HG03342 (cell line): ENCODE data around the gene GSTO2.

Experiments used
- ATAC-seq: cut with Tn5 transposase; IDR thresholded peaks from one replicate; pipeline ENCODE4 v1.9.1; 2021; ENCODE audit warnings: mild to moderate bottlenecking, moderate library complexity; ENCODE audit not compliant: unreplicated experiment

The GSTO2 gene

GRCh38 chr10:104279550-104280259, 10.7 kb downstream of the GSTO2 start:
- no peak for ATAC-seq

GRCh38 chr10:104281694-104282093, 12.7 kb downstream of the GSTO2 start:
- no peak for ATAC-seq

DNA sequence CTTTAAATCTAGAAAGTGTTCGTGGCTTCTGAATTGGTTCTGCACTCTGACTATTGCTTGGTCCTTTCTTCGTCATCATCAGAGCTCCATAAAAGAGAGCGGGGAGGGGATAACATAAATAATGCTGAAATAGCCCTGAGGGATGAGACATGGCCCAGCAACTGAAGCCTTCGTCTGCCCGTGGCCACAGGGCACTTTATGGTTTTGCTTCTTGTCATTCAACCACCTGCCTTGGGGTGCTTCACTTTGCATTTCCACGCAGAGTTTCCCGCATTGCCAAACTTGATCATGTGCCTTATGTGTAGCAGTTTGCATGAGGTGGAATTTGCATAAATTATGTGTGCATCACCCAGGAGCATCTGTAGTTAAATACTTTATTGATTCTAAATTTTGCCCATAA, 15.9 kb downstream of the GSTO2 start:
- ATAC-seq: no peak

DNA sequence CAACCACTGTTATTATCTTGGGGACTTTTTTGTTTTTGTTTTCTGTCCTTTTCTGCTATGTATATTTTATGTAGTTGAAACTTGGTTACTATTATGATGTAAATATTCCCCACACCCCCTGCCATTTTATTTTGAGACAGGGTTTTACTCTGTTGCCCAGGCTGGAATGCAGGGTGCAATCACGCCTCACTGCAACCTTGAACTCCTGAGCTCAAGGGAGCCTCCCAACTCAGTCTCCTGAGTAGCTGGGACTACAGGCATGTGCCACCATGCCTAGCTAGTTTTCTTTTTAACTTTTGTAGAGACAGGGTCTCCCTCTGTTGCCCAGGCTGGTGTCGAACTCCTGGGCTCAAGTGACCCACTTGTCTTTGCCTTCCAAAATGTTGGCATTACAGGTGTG, 18.0 kb downstream of the GSTO2 start:
- ATAC-seq: no peak

DNA sequence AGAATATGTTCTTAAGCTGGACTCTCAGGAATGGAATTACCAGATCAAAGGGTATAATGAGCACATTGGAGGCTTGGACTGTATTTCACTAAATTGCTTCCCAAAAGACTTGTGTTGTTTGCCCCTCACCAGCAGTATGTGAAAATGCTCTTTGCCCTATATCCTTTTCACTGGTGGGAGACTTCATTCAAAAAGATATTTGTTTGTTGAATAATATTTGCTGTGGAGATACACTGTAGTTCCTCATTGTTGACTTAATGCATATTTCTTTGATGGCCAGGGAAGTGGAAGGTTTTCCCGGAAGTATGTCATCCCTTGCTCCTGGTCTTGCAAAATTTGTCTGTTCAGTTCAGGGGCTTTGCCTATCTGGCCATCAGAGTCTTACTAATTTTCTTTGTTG, 19.4 kb downstream of the GSTO2 start:
- ATAC-seq: no peak

DNA sequence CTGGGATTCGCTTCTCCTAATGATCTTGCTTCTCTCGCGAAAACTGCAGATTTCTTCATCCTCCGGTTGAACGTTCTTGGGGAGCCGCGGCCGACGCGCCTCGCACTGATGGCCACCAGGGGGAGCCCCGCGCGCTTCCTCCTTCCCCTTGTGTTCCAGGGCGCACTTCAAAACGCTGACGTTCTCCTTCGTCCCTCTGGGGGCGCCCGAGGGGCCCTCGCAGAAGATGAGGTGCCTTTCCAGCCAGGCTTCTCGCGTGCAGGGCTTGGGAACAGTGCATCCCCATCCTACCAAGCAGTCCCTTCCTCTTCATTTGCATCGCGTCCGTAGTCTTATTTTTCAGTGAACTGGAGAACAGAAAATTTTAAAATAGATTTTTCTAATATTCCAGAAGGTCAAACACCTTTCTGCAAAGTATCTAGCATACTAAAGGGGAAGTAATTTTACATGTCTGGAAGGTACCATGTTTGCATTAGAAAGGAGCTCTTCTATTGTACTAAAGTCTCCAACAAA, 22.5 kb downstream of the GSTO2 start:
- ATAC-seq: peak; percentile 98

- ATAC-seq: no peak
Observed at GRCh38 chr10:104293011-104293410, 24.0 kb downstream of the GSTO2 start.

DNA sequence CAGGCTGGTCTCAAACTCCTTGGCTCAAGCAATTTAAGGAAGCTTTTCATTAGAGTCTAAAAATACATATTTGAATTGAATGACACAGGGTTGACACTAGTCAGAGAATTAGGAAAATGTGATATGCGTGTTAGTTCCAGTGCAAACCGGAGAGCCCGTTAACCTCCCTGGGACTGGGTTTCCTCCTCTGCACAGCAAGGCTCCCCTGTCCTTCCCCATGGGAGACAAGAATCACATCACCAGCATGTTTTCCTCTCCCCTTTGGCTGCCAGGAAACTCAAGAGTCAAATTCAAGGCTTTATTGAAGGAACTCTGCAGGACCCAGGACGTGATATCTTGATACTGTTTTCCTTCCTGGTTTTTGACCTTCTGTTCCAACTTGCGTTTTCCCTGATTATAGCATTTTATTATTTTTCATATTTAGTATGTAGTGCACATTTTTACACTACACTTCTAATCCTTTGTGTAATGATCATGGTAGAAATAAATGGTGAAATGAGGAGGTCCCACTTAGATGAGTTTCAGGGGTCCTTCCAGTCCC, 24.9 kb downstream of the GSTO2 start:
- no peak for ATAC-seq

- ATAC-seq: no peak
Observed at GRCh38 chr10:104296687-104297436, 27.9 kb downstream of the GSTO2 start.

GRCh38 chr10:104297697-104298660, 29.0 kb downstream of the GSTO2 start:
- ATAC-seq: no peak

- no peak for ATAC-seq
Observed at GRCh38 chr10:104299031-104299904, 30.3 kb downstream of the GSTO2 start.

DNA sequence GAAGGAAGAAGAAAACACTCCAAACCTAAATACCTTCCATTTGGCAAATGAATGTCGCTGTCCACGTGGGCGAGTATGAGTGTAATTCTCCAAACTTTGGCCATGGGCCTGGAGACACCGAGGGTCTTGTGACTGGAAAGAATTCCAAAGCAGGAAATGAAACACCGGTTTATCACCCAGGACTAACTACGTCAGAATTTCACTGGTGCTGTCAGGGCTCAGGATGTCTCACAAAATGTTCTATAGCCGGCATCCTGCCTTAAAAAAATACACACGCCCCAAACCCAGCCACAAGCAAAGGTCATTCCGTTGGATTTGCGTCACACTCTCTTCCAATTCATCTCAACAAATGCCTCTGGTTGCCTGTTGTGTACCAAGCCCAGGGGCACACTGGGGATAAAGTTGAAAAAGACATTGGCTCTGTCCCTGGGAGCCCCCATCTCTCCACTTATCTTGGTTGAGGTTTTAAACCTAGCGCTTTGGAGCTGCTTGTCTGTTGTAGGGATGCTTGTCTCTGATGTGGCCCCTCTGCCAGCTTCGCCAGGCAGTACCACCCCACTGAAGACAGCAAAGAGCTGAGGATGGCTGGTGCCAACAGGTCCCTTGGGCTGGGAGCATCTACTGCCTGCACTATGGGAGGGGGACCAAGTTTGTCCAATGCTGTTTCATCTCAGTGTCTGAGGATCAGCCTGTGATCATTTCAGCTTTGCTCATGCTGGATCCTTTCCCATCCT, 31.2 kb downstream of the GSTO2 start:
- ATAC-seq: no peak

DNA sequence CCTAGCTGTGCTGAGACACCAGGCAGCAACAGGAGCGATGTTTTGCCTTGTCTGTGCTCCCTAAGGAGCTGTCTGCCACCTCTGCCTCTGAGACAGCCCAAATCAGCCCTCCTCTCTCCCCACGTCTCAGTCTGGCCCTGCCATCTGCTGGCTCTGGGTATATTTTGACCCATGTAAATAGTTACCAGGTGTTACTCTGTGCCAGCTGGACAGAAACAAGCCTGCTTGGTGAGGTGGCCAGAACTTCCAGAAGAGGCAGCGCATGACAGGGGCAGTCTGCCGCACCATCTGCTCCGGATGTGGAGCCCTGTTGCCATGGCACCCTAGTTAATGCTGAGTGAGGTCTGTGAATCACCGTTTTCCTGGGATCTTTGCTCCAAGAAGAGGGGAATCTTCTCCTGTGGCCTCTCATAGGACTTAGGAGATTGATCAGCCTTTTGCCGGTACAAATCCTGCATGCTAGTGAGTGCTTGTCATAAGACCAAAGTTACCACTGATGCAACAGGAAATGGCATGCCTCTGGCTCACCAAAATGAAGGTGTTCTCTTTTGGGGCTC, 31.8 kb downstream of the GSTO2 start:
- no peak for ATAC-seq

- no peak for ATAC-seq
Observed at GRCh38 chr10:104301907-104302690, 33.1 kb downstream of the GSTO2 start.

GRCh38 chr10:104303594-104304355, 34.8 kb downstream of the GSTO2 start:
- ATAC-seq: no peak

GRCh38 chr10:104304356-104304745, 35.4 kb downstream of the GSTO2 start:
- no peak for ATAC-seq

DNA sequence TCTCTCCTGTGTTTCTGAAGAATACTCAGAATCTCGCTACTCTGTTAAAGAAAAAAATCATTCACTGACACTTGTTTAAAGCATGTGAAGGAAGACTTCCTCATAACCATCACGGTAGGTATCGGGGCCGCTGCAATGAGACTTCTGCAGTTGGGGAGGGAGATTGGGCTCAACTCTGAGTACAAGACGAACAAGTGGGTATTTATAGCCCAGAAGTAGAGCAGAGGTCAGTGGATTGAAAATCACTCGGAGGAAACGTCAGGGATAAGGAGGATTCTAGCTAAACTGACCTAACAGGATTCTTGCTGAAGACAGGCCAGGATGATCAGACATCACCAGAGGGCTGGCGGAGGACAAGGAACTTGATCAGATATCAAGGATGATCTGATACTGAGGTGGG, 35.9 kb downstream of the GSTO2 start:
- no peak for ATAC-seq
